A549 (cell line): ENCODE measurements around the gene ULK2.

Source experiments
- CEBPB ChIP-seq, 2 experiments: fragments of >200 bp in 1 of 2; sonication (Bioruptor Twin) in 1 of 2; formaldehyde crosslinking in 1 of 2; IDR thresholded peaks; 2 replicates each; pipeline ENCODE4 v1.6.1; 2012 to 2016
- CTCF ChIP-seq: fragments of >200 bp; sonication (Bioruptor Twin); formaldehyde crosslinking; IDR thresholded peaks from 3 replicates; pipeline ENCODE4 v1.5.1; 2016
- ESRRA ChIP-seq: fragments of 150-350 bp; IDR thresholded peaks from 2 replicates; pipeline ENCODE4 v1.6.1; 2014; ENCODE audit warnings: mild to moderate bottlenecking, low read length, borderline replicate concordance
- HDAC2 ChIP-seq: fragments of 200-600 bp; sonication (generic); IDR thresholded peaks from 2 replicates; pipeline ENCODE4 v1.6.1; 2016
- JUNB ChIP-seq: fragments of >200 bp; sonication (Bioruptor Twin); formaldehyde crosslinking; IDR thresholded peaks from 2 replicates; pipeline ENCODE4 v1.6.1; 2016
- KDM5A ChIP-seq: fragments of 200-600 bp; sonication (generic); IDR thresholded peaks from 2 replicates; pipeline ENCODE4 v1.6.1; 2016; ENCODE audit warnings: antibody characterized with exemption, mild to moderate bottlenecking
- MYC ChIP-seq: IDR thresholded peaks from 2 replicates; pipeline ENCODE4 v1.6.1; 2012; ENCODE audit warnings: mild to moderate bottlenecking, inconsistent platforms, low read length, improper control_type of control experiment, borderline replicate concordance
- PBX3 ChIP-seq: IDR thresholded peaks from 2 replicates; pipeline ENCODE4 v1.6.1; 2012
- PHF8 ChIP-seq: fragments of 200-600 bp; sonication (generic); IDR thresholded peaks from 2 replicates; pipeline ENCODE4 v1.6.1; 2016; ENCODE audit warnings: low read depth, mild to moderate bottlenecking, antibody characterized with exemption, moderate library complexity, borderline replicate concordance
- POLR2A ChIP-seq: IDR thresholded peaks from 2 replicates; pipeline ENCODE4 v1.6.1; 2012; ENCODE audit warnings: mild to moderate bottlenecking, low read length
- RCOR1 ChIP-seq: fragments of 150-350 bp; IDR thresholded peaks from 2 replicates; pipeline ENCODE4 v1.6.1; 2014; ENCODE audit warnings: antibody characterized with exemption, low read length, low read depth
- RFX5 ChIP-seq: fragments of 450-650 bp; IDR thresholded peaks from 2 replicates; pipeline ENCODE4 v1.7.1; 2014; ENCODE audit warnings: antibody characterized with exemption, mild to moderate bottlenecking, moderate library complexity
- ZC3H11A ChIP-seq: fragments of 450-650 bp; IDR thresholded peaks from 2 replicates; pipeline ENCODE4 v1.6.1; 2014; ENCODE audit warnings: antibody characterized with exemption, mild to moderate bottlenecking

GRCh38 chr17:19730843-19731242 lies 136.9 kb downstream of the ULK2 start:
- no peak for TF ChIP-seq JUNB
- TF ChIP-seq KDM5A, result no peak
- TF ChIP-seq ESRRA, result no peak
- TF ChIP-seq CEBPB (IDR thresholded peaks at IDR 0.05), result no peak
- TF ChIP-seq ZC3H11A, result no peak
- no peak for TF ChIP-seq POLR2A
- TF ChIP-seq PBX3, result no peak
- TF ChIP-seq CTCF, result no peak
- TF ChIP-seq PHF8, result no peak
- no peak for TF ChIP-seq MYC
- no peak for TF ChIP-seq RFX5
- no peak for TF ChIP-seq RCOR1
- TF ChIP-seq HDAC2, result no peak
